ENCODE results near the gene MEX3A.
"Not testable (repeated sequence)": the region's sequence is repeated elsewhere in the genome, so short reads cannot be mapped to it uniquely, and the experiment has no call there.

MEX3A gene

DNA sequence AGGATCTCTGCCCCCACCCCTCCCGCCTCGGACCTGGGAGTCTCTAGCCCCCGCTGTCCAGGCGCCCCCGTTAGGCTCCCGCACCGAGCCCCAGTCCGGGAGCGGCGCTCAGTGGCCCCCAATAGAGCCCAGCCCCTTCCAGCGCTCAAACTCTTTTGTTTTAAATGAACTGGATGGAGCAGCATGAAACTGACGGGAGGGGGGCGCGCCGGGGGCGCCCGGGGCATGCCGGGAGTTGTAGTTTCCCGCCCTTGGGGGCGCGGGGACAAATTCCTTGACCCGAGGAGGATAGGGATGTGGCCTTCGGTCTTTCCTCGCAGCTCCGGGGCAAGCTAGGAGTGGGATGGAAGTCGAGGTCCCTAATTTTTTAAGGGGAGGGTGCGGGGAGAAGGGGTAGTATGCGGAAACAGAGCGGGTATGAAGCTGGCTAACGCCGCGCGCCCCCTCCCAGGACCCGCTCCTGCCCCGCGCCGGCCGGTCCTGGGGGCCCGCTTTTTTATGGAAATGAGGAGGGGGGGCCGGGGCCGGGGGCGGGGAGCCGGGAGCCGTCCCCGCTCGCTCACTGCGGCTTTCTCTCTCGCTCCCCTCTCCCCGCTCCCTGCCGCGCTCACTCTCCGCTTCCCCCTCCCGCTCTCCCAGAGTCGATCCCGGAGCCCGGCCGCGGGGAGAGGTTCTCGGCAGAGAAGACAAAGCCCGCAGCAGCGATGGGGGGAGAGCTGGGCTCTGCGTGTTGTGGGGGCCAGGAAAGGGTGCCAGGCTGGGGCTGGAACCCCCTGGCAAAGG is at the start of gene MEX3A:
Gene MEX3A, minus strand, starts transcription at position 157 of the 783 bp plus-strand sequence. CDS start 467 bp downstream, outside the sequence.
- no peak for DNase-seq (ENCODE audit: low read depth in 2 of 2)

- DNase-seq (ENCODE audit: low read depth in 2 of 2): no peak
Measured at GRCh38 chr1:156130578-156130942, 48.3 kb upstream of the MEX3A start.

GRCh38 chr1:156129687-156130577 is 47.7 kb upstream of the MEX3A start:
- DNase-seq (ENCODE audit: low read depth in 2 of 2): peak; percentile 49 to 59

GRCh38 chr1:156128654-156129597 is 46.7 kb upstream of the MEX3A start:
- DNase-seq (ENCODE audit: low read depth in 2 of 2): no peak

DNA sequence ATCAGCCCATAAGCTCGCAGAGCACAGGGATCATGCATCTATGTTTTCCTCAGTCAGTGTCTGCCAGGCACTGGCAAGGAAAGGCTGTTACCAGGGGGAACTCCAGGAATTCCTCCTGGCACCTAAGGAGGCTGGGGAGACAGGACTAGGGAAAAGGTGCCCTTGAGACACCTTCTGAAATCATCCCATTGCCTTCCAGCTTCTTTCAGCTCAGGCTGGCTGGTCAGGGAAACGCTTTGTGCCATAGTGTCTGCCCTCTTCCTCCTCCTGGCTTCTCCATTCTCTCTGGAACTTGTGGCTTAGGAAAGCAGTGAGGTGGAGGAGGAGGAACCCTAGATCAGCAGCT is 46.0 kb upstream of the MEX3A start:
- no peak for DNase-seq (ENCODE audit: low read depth in 2 of 2)

DNA sequence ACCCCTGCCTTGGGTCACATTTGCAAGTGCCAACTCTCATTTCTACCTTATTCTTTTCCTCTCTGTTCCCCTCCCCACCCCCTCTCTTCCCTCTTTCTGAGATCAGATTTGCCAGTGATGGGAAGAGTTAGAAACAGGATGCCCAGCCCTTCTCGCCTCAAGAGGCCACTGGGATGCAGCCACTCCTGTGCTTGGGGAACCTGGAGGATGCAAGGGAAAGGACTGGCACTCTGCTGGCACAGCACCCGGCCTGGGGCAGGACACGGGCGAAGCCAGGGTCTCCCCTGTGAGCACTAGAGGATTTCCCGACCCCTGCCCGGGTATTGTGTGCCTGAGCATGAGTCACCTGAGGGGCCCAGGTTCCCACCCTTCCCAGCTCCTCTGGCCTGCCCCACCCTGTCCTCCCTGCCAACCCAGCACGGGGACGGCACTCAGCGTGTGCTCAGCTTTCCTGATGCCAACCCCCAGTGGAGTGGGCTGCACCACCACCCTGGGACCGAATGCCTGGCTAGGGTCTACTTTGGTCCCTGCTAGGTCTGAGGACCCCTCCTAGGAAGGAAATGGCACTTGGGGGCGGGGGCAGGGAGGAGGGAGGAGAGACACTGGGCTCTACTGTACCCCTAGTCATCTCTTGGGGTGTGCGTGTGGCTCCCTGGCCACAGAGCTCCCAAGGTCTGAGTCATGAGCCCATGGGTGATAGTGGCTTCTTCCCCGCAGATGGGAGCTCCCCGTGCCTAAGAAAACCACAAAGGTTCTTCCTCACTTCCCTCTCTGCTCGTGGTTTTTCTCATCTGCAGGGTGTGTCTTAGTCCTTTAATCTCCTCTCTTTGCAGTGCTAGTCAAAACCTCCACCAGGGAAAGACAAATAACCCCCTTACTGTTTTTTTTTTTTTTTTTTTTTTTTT is 44.6 kb upstream of the MEX3A start:
- peak; percentile 61 to 75 for DNase-seq (ENCODE audit: low read depth in 2 of 2)

DNA sequence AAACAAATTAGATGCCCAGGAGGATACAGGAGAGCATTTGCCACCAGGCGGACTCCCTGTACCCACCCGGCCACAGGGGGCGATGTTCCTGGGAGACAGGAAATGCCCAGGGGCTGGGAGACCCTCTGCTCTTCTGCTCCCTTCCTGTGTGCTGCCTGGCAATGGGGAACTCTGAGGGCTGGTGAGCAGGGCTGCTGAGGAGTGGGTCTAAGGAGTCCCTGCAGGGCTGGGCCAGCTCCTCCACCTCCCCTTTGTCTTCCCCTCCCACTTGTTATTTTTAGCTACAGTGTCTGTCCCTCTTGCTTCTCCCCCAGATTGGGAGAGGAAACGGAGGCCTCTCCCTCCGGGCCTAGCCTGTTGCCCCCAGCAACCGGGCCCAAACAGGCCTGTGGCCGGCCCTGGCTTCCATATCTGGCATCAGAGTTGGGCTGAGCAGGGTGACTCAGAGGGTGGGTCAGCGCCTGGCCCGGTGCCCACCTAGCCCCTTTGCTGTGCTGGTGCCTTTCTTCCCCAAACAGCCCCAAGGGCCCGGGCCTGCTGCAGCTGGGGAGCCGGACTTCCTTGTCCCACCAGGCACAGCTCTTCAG is 43.9 kb upstream of the MEX3A start:
- no peak for DNase-seq (ENCODE audit: low read depth in 2 of 2)

GRCh38 chr1:156125544-156125943 is 43.3 kb upstream of the MEX3A start:
- DNase-seq (ENCODE audit: low read depth in 2 of 2): not testable (repeated sequence)

GRCh38 chr1:156124557-156125483 is 42.6 kb upstream of the MEX3A start:
- DNase-seq (ENCODE audit: low read depth in 2 of 2): no peak

- peak; percentile 38 to 51 for DNase-seq (ENCODE audit: low read depth in 2 of 2)
Measured at GRCh38 chr1:156123356-156124196, 41.3 kb upstream of the MEX3A start.

DNA sequence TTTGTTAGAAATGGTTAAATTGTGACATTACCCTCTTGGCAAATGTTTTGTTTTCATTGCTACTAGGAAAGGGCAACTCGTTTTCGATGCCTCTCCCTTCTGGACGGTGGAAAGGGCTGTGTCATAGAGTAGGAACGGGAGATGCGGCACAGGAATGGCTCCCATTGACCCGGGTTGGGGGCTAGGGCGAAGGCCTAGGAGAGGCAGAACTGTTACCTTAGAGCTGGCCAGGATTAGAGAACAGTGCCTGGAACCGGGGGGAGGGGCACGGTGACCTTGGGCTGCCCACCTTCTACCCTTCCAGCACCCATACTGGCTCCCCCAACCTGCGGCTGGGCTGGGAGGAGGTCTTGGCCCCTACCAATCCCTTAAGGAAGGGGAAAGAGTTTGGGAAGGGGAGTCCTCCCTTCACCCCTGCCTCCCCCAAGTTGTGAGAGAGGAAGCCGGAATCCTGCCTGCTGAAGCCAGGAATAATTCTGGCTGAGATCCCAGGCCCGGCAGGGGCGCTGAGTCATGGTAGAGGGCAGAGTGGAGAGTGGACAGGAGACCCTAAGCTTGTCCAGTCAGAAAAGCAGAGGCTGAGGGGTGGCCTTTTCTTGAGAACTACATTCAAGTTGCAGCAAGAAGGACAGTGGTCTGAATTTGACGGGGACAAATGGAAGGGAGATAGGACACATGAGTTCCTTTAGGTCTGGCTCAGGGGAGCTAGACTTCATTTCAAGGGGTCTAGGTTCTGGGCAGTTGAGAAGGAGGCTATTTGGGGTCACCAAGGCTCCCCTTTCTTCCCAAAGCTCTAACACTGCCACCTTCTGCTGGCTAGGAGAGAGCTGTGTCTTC is 40.5 kb upstream of the MEX3A start:
- DNase-seq (ENCODE audit: low read depth in 2 of 2): no peak

DNA sequence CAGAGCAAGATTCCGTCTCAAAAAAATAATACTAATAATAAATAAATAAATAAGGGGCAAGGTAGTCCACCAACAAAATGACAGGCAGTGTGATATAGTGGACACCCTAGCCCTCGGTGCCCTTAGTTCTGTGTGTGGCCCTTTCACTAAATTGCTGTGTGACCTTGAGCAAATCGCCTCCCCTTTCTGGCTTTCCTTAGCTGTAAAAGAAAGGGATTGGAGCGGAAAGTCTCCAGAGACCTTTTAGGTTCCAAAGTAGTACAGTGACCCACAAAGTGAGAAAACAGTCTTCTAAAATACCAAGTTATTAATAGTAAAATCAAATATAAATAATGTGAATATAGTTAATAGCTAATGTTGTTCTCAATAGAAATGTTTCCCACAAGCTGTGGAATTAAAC is 39.8 kb upstream of the MEX3A start:
- no peak for DNase-seq (ENCODE audit: low read depth in 2 of 2)

GRCh38 chr1:156121457-156121856 is 39.2 kb upstream of the MEX3A start:
- no peak for DNase-seq (ENCODE audit: low read depth in 2 of 2)

GRCh38 chr1:156121005-156121404 is 38.7 kb upstream of the MEX3A start:
- not testable (repeated sequence) for DNase-seq (ENCODE audit: low read depth in 2 of 2)

GRCh38 chr1:156120318-156120717 is 38.1 kb upstream of the MEX3A start:
- DNase-seq (ENCODE audit: low read depth in 2 of 2): no peak

DNA sequence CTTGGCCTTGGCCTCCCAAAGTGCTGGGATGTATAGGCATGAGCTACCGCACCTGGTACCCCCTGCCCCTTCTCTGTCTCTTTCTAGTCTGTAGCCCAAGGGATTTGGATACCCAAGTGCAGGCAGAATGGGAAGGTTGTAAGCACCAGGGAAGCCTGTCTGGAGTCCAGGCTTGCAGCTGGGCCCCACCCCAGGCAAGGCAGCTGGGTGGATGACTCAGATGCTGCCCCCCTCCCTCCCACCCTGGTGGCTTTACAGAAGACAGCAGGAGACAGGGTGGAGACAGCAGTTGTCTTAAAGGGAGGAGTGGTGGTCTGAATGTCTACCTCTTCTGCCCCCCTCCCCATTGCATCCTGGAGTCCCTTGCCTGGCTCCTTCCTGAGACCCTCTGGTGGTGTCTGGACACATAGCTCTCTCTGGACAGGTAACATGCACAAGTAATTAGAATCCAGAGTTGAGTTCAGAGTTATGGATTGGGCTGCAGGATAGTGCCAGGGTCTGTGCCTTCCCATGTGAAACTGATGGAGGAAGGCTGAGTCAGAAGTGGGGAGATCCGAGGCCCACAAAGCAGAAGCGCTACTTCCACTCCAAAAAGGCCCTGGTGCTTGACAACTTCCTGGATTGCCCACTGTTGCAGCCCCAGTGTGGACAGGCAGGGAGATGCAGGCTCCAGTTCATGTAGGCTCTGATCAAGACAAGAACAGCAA is 37.4 kb upstream of the MEX3A start:
- DNase-seq (ENCODE audit: low read depth in 2 of 2): no peak
